ENCODE results near the gene ZNF561.
"Not testable (repeated sequence)": the region's sequence is repeated elsewhere in the genome, so short reads cannot be mapped to it uniquely, and the experiment has no call there.

The ZNF561 gene

DNA sequence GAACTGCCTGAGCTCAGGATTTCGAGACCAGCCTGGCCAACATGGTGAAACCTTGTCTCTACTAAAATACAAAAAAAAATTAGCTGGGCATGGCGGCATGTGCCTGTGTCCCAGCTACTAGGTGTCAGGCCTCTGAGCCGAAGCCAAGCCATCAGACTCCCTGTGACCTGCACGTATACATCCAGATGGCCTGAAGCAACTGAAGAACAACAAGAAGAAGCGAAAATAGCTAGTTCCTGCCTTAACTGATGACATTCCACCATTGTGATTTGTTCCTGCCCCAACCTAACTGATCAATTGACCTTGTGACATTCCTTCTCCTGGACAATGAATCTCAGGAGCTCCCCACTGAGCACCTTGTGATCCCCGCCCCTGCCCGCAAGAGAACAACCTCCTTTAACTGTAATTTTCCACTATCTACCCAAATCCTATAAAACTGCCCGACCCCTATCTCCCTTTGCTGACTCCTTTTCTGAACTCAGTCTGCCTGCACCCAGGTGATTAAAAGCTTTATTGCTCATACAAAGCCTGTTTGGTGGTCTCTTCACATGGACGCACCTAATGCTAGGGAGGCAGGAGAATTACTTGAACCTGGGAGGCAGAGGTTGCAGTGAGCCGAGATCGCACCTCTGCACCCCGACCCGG, 38.8 kb downstream of the ZNF561 start:
- DNase-seq (ENCODE audit: extremely low read depth in 1 of 2, low read depth in 1 of 2) = not testable (repeated sequence)

DNA sequence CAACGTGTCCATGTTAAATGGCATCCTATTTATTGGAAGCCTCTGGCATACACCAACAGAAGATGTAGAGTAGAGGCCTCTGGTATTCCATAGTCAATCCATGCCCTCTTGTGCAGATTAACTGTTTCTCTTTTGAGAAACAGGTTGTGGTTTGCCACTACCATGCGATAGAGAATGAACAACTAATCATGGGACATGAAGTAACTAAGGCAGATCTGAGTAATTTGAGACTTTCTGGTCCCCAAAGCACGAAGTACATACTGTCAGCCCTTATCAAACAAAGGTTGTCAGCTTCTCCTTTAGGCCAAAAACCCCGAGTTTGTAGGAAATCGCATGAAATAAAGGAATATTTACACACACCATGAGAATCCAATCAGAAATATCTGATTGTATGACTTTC, 40.3 kb downstream of the ZNF561 start:
- no peak for DNase-seq (ENCODE audit: extremely low read depth in 1 of 2, low read depth in 1 of 2)

DNA sequence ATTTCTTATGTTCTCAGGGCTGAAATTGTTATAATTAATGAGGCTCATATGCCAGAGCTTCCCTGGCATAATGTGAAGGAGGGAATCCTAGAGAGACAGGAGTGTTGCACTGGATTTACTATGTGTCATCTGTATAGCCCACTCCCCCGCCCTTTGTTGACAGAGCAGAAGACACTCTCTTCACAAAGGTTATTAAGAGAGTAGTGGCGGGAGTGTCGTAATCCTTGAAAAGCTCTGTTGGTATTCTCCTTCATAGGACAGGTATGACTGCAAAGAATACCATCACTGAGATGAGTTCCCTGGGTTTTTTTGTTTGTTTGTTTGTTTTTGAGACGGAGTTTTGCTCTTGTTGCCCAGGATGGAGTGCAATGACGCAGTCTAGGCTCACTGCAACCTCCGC, 50.8 kb downstream of the ZNF561 start:
- DNase-seq (ENCODE audit: extremely low read depth in 1 of 2, low read depth in 1 of 2) = no peak

DNA sequence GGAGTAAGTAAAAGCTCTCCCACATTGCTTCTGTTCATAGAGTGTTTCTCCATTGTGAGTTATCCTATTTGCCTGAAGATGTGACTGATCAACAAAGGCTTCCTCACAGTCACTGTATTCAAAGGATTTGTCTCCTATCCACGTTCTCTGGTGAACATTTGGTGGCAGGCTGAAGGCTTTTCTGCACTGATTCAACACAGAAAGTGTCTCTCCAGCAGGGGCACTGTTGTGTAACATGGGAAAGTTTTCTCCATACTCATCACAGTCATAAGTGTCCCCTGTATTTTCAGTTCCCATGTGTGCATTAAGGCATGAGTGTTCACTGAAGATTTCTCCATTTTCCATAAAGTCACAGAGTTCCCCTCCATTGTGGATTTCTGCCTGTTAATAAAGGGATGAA, 54.3 kb downstream of the ZNF561 start:
- DNase-seq (ENCODE audit: extremely low read depth in 1 of 2, low read depth in 1 of 2) = no peak

DNA sequence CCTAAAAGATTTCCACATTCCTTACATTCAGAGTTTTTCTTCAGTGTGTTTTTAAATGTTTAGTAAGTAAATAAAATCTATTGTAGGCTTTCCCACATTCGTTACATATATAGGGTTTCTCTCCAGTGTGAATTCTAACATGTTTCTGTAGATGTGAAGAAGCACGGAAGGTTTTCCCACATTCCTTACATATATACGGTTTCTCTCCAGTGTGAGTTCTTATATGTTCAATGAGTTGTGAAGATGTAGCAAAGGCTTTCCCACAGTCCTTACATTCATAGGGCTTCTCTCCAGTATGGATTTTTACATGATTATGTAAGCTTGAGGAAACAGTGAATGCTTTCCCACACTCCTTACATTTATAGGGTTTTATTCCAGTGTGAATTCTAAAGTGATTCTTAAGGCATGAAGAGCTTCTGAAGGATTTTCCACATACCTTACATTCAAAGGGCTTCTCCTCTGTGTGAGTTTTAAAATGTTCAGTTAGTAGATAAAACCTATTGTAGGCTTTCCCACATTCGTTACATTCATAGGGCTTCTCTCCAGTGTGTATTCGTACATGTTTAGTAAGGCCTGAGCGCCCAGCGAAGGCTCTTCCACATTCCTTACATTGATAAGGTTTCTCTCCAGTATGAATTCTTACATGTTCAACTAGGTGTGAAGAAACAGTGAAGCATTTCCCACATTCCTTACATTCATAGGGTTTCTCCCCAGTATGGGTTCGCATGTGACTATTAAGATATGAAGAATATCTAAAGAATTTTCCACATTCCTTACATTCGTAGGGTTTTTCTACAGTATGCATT, 54.9 kb downstream of the ZNF561 start:
- DNase-seq (ENCODE audit: extremely low read depth in 1 of 2, low read depth in 1 of 2) = no peak

Measured in stimulated activated CD8-positive, alpha-beta memory T cell treated with anti-CD3 and anti-CD28 coated beads, Interleukin-7, amount 100 ng/mL, for 48 hours (primary cell).